IPS-18a (cell line): ENCODE data around the gene EXO5.
"Not testable (repeated sequence)": the region's sequence is repeated elsewhere in the genome, so short reads cannot be mapped to it uniquely, and the experiment has no call there.

Experiments used
- H3K27ac ChIP-seq: one replicate; pipeline ENCODE4 v1.5.1; 2013; ENCODE audit warnings: low read length
- H3K27me3 ChIP-seq: one replicate; pipeline ENCODE4 v1.6.1; 2013; ENCODE audit warnings: mild to moderate bottlenecking, low read length; ENCODE audit not compliant: control insufficient read depth, insufficient read depth
- H3K36me3 ChIP-seq: one replicate; pipeline ENCODE4 v1.6.1; 2013; ENCODE audit warnings: low read depth, low read length; ENCODE audit not compliant: control insufficient read depth
- H3K4me1 ChIP-seq: one replicate; pipeline ENCODE4 v1.6.1; 2013; ENCODE audit warnings: low read depth, low read length; ENCODE audit not compliant: control insufficient read depth
- H3K4me3 ChIP-seq: one replicate; pipeline ENCODE4 v1.5.1; 2013; ENCODE audit warnings: low read length
- H3K9ac ChIP-seq: one replicate; pipeline ENCODE4 v1.6.1; 2013; ENCODE audit warnings: mild to moderate bottlenecking, low read length, moderate library complexity
- H3K9me3 ChIP-seq: one replicate; pipeline ENCODE4 v1.6.1; 2013; ENCODE audit warnings: low read depth, low read length; ENCODE audit not compliant: control insufficient read depth

The EXO5 gene

GRCh38 chr1:40519517-40519916, 10.9 kb downstream of the EXO5 start:
- Histone ChIP-seq H3K27ac (no peak overlapping the region), H3K36me3 (peaks cover 5% of the 10 kb centered on the region), H3K27me3 (no peaks in the 10 kb centered on the region), H3K9me3 (peaks cover 9% of the 10 kb centered on the region), H3K4me1 (no peaks in the 10 kb centered on the region), H3K4me3 (no peak overlapping the region), H3K9ac (no peak overlapping the region)

DNA sequence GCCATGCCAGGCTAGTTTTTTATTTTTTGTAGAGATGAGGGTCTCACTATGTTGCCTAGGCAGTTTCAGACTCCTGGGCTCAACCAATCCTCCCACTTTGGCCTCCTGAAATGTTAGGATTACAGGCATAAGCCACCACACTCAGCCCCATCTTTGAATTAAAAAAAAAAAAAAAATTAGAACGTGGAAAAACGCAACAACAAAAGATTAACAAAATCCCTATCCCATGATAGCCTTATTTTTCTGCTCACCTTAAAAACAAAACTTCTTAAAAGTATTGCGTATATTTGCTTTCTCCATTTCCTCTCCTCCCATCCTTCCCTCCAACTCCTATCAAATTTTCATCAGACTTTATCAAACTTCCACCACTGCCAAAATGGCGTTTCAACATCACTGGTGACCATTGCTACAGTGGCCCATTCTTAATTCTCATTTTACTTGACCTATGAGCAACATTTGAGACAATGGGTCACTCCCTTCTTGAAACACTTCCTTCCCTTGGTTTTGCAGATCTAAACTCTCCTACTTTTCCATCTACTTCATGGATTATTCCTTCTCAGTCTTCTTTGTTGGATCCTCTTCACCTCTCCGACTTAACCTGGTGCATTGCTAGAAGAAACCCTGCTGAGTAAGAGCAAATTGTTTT, 22.3 kb downstream of the EXO5 start:
- Histone ChIP-seq H3K4me3 (peak overlapping the region; percentile 93), H3K27me3 (no peaks in the 10 kb centered on the region), H3K9ac (peak overlapping the region; percentile 94), H3K4me1 (peaks cover 3% of the 10 kb centered on the region), H3K36me3 (no peaks in the 10 kb centered on the region), H3K9me3 (no peaks in the 10 kb centered on the region), H3K27ac (peak overlapping the region; percentile 74)

DNA sequence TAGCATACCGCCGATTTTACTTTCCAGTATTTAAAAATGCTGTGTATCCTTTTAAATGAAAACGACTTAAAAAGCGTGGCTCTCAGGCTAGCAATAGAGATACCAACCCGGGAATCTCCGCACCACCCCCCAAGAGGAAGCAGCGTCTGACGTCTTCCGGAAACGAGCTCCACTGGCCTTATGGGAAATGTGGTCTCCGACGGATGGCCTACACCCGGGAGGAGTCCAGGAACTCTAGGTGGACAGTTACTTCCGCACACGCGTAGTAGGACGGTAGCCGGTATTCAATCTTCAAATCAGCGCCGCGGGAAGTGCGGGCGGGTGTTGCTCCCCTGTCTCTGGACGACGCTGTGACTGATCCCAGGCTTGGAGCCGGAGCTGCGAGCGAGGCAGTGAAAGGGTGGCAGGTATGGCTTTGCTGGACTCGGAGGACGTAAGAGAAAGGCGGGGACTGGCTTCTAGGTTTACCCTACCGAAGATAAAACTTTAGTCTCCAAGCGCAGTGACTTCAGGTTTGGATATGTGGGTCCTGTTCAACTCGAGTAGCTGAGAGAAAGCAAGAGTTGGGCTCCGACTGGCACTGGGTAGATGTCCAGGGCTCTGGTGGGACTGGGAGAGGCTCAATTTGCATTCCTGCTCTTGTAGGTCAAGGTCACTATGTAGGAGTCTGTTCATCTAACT, 23.0 kb downstream of the EXO5 start, which contains the start of gene ZNF684:
Gene ZNF684, plus strand, starts transcription at position 257 of the 681 bp plus-strand sequence. CDS start 1,530 bp downstream, outside the sequence.
- Histone ChIP-seq H3K36me3 (no peaks in the 10 kb centered on the region), H3K9me3 (no peaks in the 10 kb centered on the region), H3K9ac (peak within 1 kb of the TSS; percentile 94), H3K27me3 (no peaks in the 10 kb centered on the region), H3K4me1 (peaks cover 3% of the 10 kb centered on the region), H3K4me3 (peak within 1 kb of the TSS; percentile 93), H3K27ac (peak within 1 kb of the TSS; percentile 74)

GRCh38 chr1:40532062-40532389, 23.5 kb downstream of the EXO5 start:
- Histone ChIP-seq H3K27ac (peak overlapping the region; percentile 66), H3K27me3 (no peaks in the 10 kb centered on the region), H3K9me3 (no peaks in the 10 kb centered on the region), H3K4me3 (peak overlapping the region; percentile 93), H3K4me1 (peaks cover 3% of the 10 kb centered on the region), H3K36me3 (no peaks in the 10 kb centered on the region), H3K9ac (peak overlapping the region; percentile 94)

DNA sequence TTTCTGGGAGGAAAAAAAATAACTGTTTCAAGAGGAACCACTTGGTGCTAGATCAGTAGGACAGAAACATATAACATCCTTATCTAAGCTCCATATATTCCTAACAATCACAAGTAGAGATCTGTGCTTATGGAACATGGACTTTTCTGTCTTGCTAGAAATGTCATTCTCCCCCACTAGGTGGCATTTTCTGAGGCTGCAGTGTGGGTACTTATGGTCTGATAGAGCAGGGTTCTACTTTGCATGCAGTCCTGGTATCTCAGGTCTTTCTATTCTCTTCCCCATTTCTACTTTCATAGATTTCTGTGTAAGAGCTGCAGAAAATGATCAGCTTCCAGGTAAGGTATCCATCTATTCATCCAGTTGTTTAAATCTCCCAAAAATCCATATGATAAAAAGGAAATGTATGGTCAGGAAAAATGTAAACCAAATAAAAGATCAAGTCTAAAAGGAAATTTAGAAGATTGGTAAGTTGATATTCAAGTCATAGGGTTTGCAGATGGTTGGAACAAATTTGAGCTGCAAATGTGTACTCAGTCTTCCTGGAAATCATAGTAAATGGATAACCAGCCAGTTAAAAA, 24.4 kb downstream of the EXO5 start:
- no peaks in the 10 kb centered on the region for H3K27me3 ChIP-seq
- H3K27ac ChIP-seq = no peak overlapping the region
- no peaks in the 10 kb centered on the region for H3K9me3 ChIP-seq
- peaks cover 3% of the 10 kb centered on the region for H3K4me1 ChIP-seq
- peak overlapping the region; percentile 93 for H3K4me3 ChIP-seq
- no peaks in the 10 kb centered on the region for H3K36me3 ChIP-seq
- H3K9ac ChIP-seq = no peak overlapping the region

- no peak overlapping the region for H3K4me3 ChIP-seq
- H3K36me3 ChIP-seq = no peaks in the 10 kb centered on the region
- H3K9me3 ChIP-seq = no peaks in the 10 kb centered on the region
- H3K4me1 ChIP-seq = peaks cover 3% of the 10 kb centered on the region
- no peak overlapping the region for H3K27ac ChIP-seq
- no peak overlapping the region for H3K9ac ChIP-seq
- no peaks in the 10 kb centered on the region for H3K27me3 ChIP-seq
Measured at GRCh38 chr1:40534589-40534988, 26.0 kb downstream of the EXO5 start.

DNA sequence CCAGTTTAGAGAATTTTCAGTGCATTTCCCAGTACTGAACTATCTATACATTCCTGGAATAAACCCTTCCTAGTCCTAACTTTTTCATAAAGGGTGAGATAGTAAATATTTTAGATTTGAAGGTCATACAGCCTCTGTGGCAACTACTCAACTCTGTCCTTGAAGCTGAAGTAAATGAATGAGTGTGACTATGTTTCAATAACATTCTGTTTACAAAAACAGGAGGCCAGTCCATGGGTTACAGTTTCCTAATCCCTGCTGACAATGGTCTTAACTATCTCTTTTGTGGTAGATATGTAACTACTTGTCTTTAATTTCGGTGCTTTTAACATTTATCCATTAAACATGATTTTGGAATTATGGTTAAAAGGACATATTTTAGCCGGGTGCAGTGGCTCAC, 27.2 kb downstream of the EXO5 start:
- Histone ChIP-seq H3K9me3 (no peaks in the 10 kb centered on the region), H3K4me1 (peaks cover 3% of the 10 kb centered on the region), H3K4me3 (no peak overlapping the region), H3K27ac (no peak overlapping the region), H3K27me3 (no peaks in the 10 kb centered on the region), H3K9ac (no peak overlapping the region), H3K36me3 (no peaks in the 10 kb centered on the region)

DNA sequence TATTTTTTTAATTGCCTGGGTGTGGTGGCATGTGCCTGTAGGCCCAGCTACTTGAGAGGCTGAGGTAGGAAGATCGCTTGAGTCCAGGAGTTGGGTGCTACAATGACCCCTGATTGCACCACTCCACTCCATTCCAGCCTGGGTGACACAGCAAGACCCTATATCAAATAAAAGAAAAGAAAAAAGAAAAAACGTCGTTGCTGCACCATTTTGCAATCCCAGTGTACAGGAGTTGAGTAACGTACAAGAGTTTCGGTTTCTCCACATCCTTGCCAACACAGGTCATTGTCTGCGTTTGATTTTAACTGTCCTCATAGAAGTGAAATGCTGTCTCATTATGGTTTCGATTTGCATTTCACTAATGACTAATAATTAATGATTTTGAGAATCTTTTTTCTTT, 30.8 kb downstream of the EXO5 start:
- no peak overlapping the region for H3K4me3 ChIP-seq
- no peak overlapping the region for H3K27ac ChIP-seq
- no peaks in the 10 kb centered on the region for H3K4me1 ChIP-seq
- no peak overlapping the region for H3K9ac ChIP-seq
- H3K27me3 ChIP-seq = no peaks in the 10 kb centered on the region
- H3K36me3 ChIP-seq = peaks cover 8% of the 10 kb centered on the region
- no peaks in the 10 kb centered on the region for H3K9me3 ChIP-seq

- Histone ChIP-seq H3K36me3 (peaks cover 20% of the 10 kb centered on the region), H3K4me3 (no peak overlapping the region)
Measured at GRCh38 chr1:40546957-40547356, 38.4 kb downstream of the EXO5 start.

GRCh38 chr1:40553017-40553416, 44.5 kb downstream of the EXO5 start:
- Histone ChIP-seq H3K27ac (no peak overlapping the region), H3K4me3 (no peak overlapping the region), H3K9ac (no peak overlapping the region), H3K4me1 (no peaks in the 10 kb centered on the region), H3K27me3 (no peaks in the 10 kb centered on the region), H3K9me3 (no peaks in the 10 kb centered on the region), H3K36me3 (no peaks in the 10 kb centered on the region)

More at GRCh38 chr1:40546957-40547356, 38.4 kb downstream of the EXO5 start:
- Histone ChIP-seq H3K4me1 (no peaks in the 10 kb centered on the region), H3K27me3 (no peaks in the 10 kb centered on the region), H3K9ac (no peak overlapping the region), H3K9me3 (peaks cover 10% of the 10 kb centered on the region), H3K27ac (no peak overlapping the region)

GRCh38 chr1:40554807-40555206, 46.2 kb downstream of the EXO5 start:
- not testable (repeated sequence) for H3K27me3 ChIP-seq, H3K27ac ChIP-seq, H3K9ac ChIP-seq, H3K4me3 ChIP-seq, H3K36me3 ChIP-seq, H3K4me1 ChIP-seq, H3K9me3 ChIP-seq

DNA sequence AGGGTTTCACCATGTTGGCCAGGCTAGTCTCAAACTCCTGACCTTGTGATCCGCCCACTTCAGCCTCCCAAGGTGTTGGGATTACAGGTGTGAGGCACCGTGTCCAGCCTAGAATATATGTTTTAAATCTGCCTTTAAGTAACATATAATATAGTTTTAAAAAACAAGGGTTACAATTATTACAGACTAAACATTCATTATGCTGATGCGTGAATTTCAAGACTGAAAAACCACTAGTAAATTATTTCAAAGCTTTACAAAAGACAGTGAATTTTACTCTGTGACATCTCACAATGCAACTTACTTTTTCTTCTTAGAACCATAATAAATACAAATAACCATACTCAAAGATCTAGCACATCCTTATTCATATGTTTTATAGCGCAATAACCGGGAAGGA, 47.6 kb downstream of the EXO5 start:
- H3K9me3 ChIP-seq = no peaks in the 10 kb centered on the region
- H3K36me3 ChIP-seq = no peaks in the 10 kb centered on the region
- H3K27me3 ChIP-seq = no peaks in the 10 kb centered on the region
- H3K27ac ChIP-seq = no peak overlapping the region
- no peak overlapping the region for H3K4me3 ChIP-seq
- H3K4me1 ChIP-seq = no peaks in the 10 kb centered on the region
- no peak overlapping the region for H3K9ac ChIP-seq
